Measurements from ENCODE around the gene DIAPH1.

DIAPH1 gene

DNA sequence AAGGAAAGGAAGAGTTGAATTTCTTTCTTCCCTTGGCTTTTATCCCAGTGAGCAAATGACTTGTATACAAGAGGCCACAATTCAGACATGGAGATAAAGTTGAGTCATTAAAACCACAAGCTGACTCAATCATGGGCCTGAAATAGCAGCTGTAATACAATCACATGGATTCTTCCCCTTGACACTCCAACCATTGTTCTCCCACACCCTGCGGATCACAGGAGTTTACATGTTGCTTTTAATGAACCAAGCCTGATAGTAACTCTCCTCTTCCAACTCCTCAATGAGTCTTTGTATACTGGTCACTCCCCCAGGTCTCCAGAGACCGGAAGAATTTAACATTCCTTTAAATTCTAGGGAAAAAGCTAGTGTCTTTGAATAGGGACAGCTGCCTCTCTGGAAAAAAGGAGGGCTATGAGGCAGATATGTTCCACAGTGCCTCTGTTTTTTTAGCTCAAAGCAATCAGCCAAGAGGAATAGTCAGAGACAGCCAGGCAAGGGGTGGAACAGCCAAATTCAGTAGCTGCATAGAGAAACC is 97.5 kb downstream of the DIAPH1 start (continued):
- TF ChIP-seq, protein P1, sequence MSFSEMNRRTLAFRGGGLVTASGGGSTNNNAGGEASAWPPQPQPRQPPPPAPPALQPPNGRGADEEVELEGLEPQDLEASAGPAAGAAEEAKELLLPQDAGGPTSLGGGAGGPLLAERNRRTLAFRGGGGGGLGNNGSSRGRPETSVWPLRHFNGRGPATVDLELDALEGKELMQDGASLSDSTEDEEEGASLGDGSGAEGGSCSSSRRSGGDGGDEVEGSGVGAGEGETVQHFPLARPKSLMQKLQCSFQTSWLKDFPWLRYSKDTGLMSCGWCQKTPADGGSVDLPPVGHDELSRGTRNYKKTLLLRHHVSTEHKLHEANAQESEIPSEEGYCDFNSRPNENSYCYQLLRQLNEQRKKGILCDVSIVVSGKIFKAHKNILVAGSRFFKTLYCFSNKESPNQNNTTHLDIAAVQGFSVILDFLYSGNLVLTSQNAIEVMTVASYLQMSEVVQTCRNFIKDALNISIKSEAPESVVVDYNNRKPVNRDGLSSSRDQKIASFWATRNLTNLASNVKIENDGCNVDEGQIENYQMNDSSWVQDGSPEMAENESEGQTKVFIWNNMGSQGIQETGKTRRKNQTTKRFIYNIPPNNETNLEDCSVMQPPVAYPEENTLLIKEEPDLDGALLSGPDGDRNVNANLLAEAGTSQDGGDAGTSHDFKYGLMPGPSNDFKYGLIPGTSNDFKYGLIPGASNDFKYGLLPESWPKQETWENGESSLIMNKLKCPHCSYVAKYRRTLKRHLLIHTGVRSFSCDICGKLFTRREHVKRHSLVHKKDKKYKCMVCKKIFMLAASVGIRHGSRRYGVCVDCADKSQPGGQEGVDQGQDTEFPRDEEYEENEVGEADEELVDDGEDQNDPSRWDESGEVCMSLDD (tag by site-specific recombination; IDR thresholded peaks at IDR 0.05), result no peak
- no peak for TF ChIP-seq ZNF175 (tag by site-specific recombination; IDR thresholded peaks at IDR 0.05)
- no peak for TF ChIP-seq SALL2 (tag by site-specific recombination; IDR thresholded peaks at IDR 0.05; ENCODE audit: borderline replicate concordance)
- no peak for TF ChIP-seq ZFP37 (tag by site-specific recombination; IDR thresholded peaks at IDR 0.05)
- no peak for TF ChIP-seq ZNF707 (tag by site-specific recombination; IDR thresholded peaks at IDR 0.05)
- TF ChIP-seq SP7 (tag by site-specific recombination; IDR thresholded peaks at IDR 0.05), result peak; percentile 93
- no peak for TF ChIP-seq ZIC2 (tag by site-specific recombination; IDR thresholded peaks at IDR 0.05)
- TF ChIP-seq KLF10 (tag by site-specific recombination; IDR thresholded peaks at IDR 0.05), result peak; percentile 54; the same call in 1 of the 2 replicates
- TF ChIP-seq ZNF658 (tag by site-specific recombination; IDR thresholded peaks at IDR 0.05), result no peak
- no peak for TF ChIP-seq ZNF514 (tag by site-specific recombination; IDR thresholded peaks at IDR 0.05)
- TF ChIP-seq, protein P2, sequence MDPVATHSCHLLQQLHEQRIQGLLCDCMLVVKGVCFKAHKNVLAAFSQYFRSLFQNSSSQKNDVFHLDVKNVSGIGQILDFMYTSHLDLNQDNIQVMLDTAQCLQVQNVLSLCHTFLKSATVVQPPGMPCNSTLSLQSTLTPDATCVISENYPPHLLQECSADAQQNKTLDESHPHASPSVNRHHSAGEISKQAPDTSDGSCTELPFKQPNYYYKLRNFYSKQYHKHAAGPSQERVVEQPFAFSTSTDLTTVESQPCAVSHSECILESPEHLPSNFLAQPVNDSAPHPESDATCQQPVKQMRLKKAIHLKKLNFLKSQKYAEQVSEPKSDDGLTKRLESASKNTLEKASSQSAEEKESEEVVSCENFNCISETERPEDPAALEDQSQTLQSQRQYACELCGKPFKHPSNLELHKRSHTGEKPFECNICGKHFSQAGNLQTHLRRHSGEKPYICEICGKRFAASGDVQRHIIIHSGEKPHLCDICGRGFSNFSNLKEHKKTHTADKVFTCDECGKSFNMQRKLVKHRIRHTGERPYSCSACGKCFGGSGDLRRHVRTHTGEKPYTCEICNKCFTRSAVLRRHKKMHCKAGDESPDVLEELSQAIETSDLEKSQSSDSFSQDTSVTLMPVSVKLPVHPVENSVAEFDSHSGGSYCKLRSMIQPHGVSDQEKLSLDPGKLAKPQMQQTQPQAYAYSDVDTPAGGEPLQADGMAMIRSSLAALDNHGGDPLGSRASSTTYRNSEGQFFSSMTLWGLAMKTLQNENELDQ (tag by site-specific recombination; IDR thresholded peaks at IDR 0.05; ENCODE audit: low read depth), result no peak
- TF ChIP-seq, protein P3, sequence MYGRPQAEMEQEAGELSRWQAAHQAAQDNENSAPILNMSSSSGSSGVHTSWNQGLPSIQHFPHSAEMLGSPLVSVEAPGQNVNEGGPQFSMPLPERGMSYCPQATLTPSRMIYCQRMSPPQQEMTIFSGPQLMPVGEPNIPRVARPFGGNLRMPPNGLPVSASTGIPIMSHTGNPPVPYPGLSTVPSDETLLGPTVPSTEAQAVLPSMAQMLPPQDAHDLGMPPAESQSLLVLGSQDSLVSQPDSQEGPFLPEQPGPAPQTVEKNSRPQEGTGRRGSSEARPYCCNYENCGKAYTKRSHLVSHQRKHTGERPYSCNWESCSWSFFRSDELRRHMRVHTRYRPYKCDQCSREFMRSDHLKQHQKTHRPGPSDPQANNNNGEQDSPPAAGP (tag by site-specific recombination; IDR thresholded peaks at IDR 0.05), result peak; percentile 96
- TF ChIP-seq, protein P4, sequence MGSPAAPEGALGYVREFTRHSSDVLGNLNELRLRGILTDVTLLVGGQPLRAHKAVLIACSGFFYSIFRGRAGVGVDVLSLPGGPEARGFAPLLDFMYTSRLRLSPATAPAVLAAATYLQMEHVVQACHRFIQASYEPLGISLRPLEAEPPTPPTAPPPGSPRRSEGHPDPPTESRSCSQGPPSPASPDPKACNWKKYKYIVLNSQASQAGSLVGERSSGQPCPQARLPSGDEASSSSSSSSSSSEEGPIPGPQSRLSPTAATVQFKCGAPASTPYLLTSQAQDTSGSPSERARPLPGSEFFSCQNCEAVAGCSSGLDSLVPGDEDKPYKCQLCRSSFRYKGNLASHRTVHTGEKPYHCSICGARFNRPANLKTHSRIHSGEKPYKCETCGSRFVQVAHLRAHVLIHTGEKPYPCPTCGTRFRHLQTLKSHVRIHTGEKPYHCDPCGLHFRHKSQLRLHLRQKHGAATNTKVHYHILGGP (tag by site-specific recombination; IDR thresholded peaks at IDR 0.05), result no peak
- 0 out of 2 replicates have a peak, but pooled peaks have one; percentile 22 for TF ChIP-seq ZNF324 (tag by site-specific recombination; IDR thresholded peaks at IDR 0.05)
- TF ChIP-seq ZNF302 (tag by site-specific recombination; IDR thresholded peaks at IDR 0.05; ENCODE audit: low read depth), result no peak
- TF ChIP-seq ZNF777 (tag by site-specific recombination; IDR thresholded peaks at IDR 0.05; ENCODE audit: borderline replicate concordance), result no peak
- no peak for TF ChIP-seq RBAK (tag by site-specific recombination; IDR thresholded peaks at IDR 0.05)
- no peak for TF ChIP-seq REPIN1 (tag by site-specific recombination; IDR thresholded peaks at IDR 0.05; ENCODE audit: low read depth)
